ENCODE measurements around the gene NRF1. TPM values are rescaled to one million over a fixed set of nuclear protein-coding genes. Genes with fewer than 3 reads are reported as not detected.
"Not testable (repeated sequence)": the region's sequence is repeated elsewhere in the genome, so short reads cannot be mapped to it uniquely, and the experiment has no call there.

The NRF1 gene
- total RNA-seq, 2 donors from 2014 or later = 22.9 to 26.4 TPM

DNA sequence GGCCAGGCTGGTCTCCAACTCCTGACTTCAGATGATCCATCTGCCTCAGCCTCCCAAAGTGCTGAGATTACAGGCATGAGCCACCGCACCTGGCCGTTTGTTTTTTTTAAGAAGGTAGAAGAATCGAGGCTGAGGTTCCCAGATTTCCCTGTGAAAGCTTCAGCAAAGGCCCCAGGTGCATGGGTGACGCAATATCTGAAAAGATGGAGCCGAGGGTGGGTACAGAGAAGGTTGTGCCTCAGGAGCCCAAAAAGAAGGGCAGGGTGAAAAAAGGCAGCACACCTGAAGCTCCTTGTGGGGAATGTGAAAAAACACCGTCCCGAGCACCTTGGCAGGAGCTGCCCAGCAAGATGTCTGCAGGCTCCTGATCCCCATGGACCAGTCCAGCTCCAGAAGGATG lies 35.8 kb upstream of the NRF1 start:
- H3K27ac ChIP-seq (ENCODE audit: low read depth, low read length) = no peak overlapping the region
- no peaks in the 10 kb centered on the region for H3K27me3 ChIP-seq (ENCODE audit: control insufficient read depth, insufficient read depth, low read length, poor library complexity, severe bottlenecking)
- H3K27me3 Mint-ChIP-seq (ENCODE audit: insufficient read depth) = no peaks in the 10 kb centered on the region
- no peak for DNase-seq
- H3K4me1 Mint-ChIP-seq = peaks cover 2% of the 10 kb centered on the region
- no peak overlapping the region for H3K4me3 Mint-ChIP-seq
- peaks cover 30% of the 10 kb centered on the region for H3K9me3 Mint-ChIP-seq
- no peaks in the 10 kb centered on the region for H3K4me1 ChIP-seq (ENCODE audit: control insufficient read depth, insufficient read depth, low read length)
- peaks cover 5% of the 10 kb centered on the region for H3K36me3 Mint-ChIP-seq (ENCODE audit: low read depth)
- H3K36me3 ChIP-seq (ENCODE audit: control insufficient read depth, insufficient read depth, low read length) = no peaks in the 10 kb centered on the region
- H3K4me3 ChIP-seq (ENCODE audit: low read length) = no peak overlapping the region
- 77 to 91% methylated on average over 7 of the region's 7 CpGs for WGBS, 2 experiments (ENCODE audit: insufficient coverage in 1 of 2, insufficient read length in 1 of 2)
- H3K9me3 ChIP-seq (ENCODE audit: control insufficient read depth, low read length) = peaks cover 30% of the 10 kb centered on the region
- H3K27ac Mint-ChIP-seq = no peak overlapping the region
- TF ChIP-seq, protein P1, sequence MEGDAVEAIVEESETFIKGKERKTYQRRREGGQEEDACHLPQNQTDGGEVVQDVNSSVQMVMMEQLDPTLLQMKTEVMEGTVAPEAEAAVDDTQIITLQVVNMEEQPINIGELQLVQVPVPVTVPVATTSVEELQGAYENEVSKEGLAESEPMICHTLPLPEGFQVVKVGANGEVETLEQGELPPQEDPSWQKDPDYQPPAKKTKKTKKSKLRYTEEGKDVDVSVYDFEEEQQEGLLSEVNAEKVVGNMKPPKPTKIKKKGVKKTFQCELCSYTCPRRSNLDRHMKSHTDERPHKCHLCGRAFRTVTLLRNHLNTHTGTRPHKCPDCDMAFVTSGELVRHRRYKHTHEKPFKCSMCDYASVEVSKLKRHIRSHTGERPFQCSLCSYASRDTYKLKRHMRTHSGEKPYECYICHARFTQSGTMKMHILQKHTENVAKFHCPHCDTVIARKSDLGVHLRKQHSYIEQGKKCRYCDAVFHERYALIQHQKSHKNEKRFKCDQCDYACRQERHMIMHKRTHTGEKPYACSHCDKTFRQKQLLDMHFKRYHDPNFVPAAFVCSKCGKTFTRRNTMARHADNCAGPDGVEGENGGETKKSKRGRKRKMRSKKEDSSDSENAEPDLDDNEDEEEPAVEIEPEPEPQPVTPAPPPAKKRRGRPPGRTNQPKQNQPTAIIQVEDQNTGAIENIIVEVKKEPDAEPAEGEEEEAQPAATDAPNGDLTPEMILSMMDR (conservative IDR thresholded peaks at IDR 0.05) = no peak
- no peak overlapping the region for H3K9ac ChIP-seq (ENCODE audit: extremely low read depth, low read length, poor library complexity, severe bottlenecking)

DNA sequence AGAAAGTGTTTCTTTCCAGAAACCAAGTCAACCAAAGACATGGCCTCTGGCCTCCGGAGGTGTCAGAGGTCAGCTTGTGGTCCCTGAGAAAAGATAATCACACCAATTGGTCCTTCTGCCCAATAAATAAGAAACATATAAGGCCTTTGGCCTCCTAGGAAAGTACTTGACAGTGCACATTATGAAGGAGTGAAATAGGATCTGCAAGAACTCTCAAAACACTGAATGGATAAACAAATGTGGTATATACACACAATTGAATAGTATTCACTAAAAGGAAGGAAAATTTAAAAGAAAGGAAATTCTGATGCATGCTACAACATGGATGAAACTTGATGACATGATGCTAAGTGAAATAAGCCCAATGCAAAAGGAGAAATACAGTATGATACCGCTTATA lies 35.4 kb upstream of the NRF1 start:
- peaks cover 30% of the 10 kb centered on the region for H3K9me3 ChIP-seq (ENCODE audit: control insufficient read depth, low read length)
- no peak for DNase-seq
- peaks cover 5% of the 10 kb centered on the region for H3K36me3 Mint-ChIP-seq (ENCODE audit: low read depth)
- H3K4me3 Mint-ChIP-seq = no peak overlapping the region
- H3K27me3 ChIP-seq (ENCODE audit: control insufficient read depth, insufficient read depth, low read length, poor library complexity, severe bottlenecking) = no peaks in the 10 kb centered on the region
- peaks cover 2% of the 10 kb centered on the region for H3K4me1 Mint-ChIP-seq
- 94 to 95% methylated on average over 2 of the region's 2 CpGs for WGBS, 2 experiments (ENCODE audit: insufficient coverage in 1 of 2, insufficient read length in 1 of 2)
- no peaks in the 10 kb centered on the region for H3K27me3 Mint-ChIP-seq (ENCODE audit: insufficient read depth)
- TF ChIP-seq, protein P1 (conservative IDR thresholded peaks at IDR 0.05) = no peak
- no peak overlapping the region for H3K27ac Mint-ChIP-seq
- H3K4me1 ChIP-seq (ENCODE audit: control insufficient read depth, insufficient read depth, low read length) = no peaks in the 10 kb centered on the region
- H3K9me3 Mint-ChIP-seq = peaks cover 30% of the 10 kb centered on the region
- no peak overlapping the region for H3K4me3 ChIP-seq (ENCODE audit: low read length)
- H3K9ac ChIP-seq (ENCODE audit: extremely low read depth, low read length, poor library complexity, severe bottlenecking) = no peak overlapping the region
- no peaks in the 10 kb centered on the region for H3K36me3 ChIP-seq (ENCODE audit: control insufficient read depth, insufficient read depth, low read length)
- H3K27ac ChIP-seq (ENCODE audit: low read depth, low read length) = no peak overlapping the region

DNA sequence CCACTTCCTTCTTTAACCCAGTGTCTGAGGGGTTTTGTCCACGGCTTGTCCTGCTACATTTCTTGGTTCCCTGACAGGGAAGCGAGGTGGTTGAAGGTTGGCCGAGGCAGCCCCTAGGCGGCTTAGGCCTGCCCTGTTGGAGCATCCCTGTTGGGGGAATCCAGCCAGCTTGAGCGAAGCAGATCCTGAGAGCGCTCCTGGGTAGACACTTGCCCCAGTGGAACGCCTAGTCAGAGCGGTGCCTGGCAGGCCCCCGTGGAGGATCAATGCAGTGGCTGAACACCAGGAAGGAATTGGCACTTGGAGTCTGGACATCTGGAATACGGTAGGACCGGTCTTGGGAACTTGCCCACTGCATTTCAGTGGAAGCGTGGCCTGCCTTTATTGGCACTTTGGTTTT lies 32.7 kb upstream of the NRF1 start:
- WGBS, 2 experiments (ENCODE audit: insufficient coverage in 1 of 2, insufficient read length in 1 of 2) = 92 to 93% methylated on average over 11 to 12 of the region's 12 CpGs
- H3K4me1 ChIP-seq (ENCODE audit: control insufficient read depth, insufficient read depth, low read length) = no peaks in the 10 kb centered on the region
- H3K9ac ChIP-seq (ENCODE audit: extremely low read depth, low read length, poor library complexity, severe bottlenecking) = no peak overlapping the region
- H3K36me3 ChIP-seq (ENCODE audit: control insufficient read depth, insufficient read depth, low read length) = no peaks in the 10 kb centered on the region
- Mint-ChIP-seq H3K36me3 (ENCODE audit: low read depth) (peaks cover 5% of the 10 kb centered on the region), H3K4me1 (no peaks in the 10 kb centered on the region), H3K9me3 (peaks cover 33% of the 10 kb centered on the region), H3K27ac (no peak overlapping the region), H3K27me3 (ENCODE audit: insufficient read depth) (no peaks in the 10 kb centered on the region), H3K4me3 (no peak overlapping the region)
- TF ChIP-seq, protein P1 (conservative IDR thresholded peaks at IDR 0.05) = no peak
- no peak overlapping the region for H3K4me3 ChIP-seq (ENCODE audit: low read length)
- H3K27me3 ChIP-seq (ENCODE audit: control insufficient read depth, insufficient read depth, low read length, poor library complexity, severe bottlenecking) = no peaks in the 10 kb centered on the region
- H3K27ac ChIP-seq (ENCODE audit: low read depth, low read length) = no peak overlapping the region
- H3K9me3 ChIP-seq (ENCODE audit: control insufficient read depth, low read length) = peaks cover 30% of the 10 kb centered on the region
- DNase-seq = no peak

DNA sequence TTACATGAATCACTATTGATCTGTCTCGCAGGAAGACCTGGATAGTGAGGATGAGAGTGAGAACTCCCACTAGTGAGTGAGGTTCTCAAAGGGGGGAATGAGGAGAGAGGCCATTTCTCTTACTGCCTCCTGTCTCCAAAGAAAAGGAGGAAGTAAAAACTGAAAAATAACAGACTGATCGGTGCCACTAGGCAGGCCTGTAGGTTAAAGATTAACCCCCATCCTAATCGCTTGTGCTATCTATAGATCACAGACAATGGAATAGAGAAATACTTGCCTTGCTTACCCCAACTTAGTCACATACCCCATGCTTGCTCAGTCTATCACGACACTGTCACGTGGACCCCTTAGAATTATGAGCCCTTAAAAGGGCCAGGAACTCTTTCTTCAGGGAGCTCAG lies 25.3 kb upstream of the NRF1 start:
- not testable (repeated sequence) for H3K27ac ChIP-seq (ENCODE audit: low read depth, low read length); H3K36me3 ChIP-seq (ENCODE audit: control insufficient read depth, insufficient read depth, low read length); H3K4me3 Mint-ChIP-seq; H3K4me1 Mint-ChIP-seq; H3K36me3 Mint-ChIP-seq (ENCODE audit: low read depth); H3K27me3 Mint-ChIP-seq (ENCODE audit: insufficient read depth); H3K27me3 ChIP-seq (ENCODE audit: control insufficient read depth, insufficient read depth, low read length, poor library complexity, severe bottlenecking); H3K4me3 ChIP-seq (ENCODE audit: low read length); DNase-seq; H3K27ac Mint-ChIP-seq; H3K9ac ChIP-seq (ENCODE audit: extremely low read depth, low read length, poor library complexity, severe bottlenecking); H3K4me1 ChIP-seq (ENCODE audit: control insufficient read depth, insufficient read depth, low read length)
- H3K9me3 ChIP-seq (ENCODE audit: control insufficient read depth, low read length) = peaks cover 36% of the 10 kb centered on the region
- H3K9me3 Mint-ChIP-seq = peaks cover 48% of the 10 kb centered on the region
- 98% methylated on average over 4 to 5 of the region's 5 CpGs for WGBS, 2 experiments (ENCODE audit: insufficient coverage in 1 of 2, insufficient read length in 1 of 2)

All from endodermal cell (in vitro differentiated cells).